Endometrial microvascular endothelial cells (primary cell): ENCODE measurements around the gene NPIPA8. TPM values are rescaled to one million over a fixed set of nuclear protein-coding genes. Genes with fewer than 3 reads are reported as not detected.
"Not testable (repeated sequence)": the region's sequence is repeated elsewhere in the genome, so short reads cannot be mapped to it uniquely, and the experiment has no call there.

Experiments used
- in situ Hi-C: cut with HindIII; loops from 2 replicates; pipeline ENCODE4 v1.10.0; 2017; ENCODE audit warnings: low sequenced_read_pairs, low pct_unique_long_range_greater_than_20kb; ENCODE audit errors: inconsistent ontology term
- total RNA-seq: library from RNA; depleted of rRNA; stranded (reverse); fragments of >200 nt; gene quantifications from one replicate; pipeline ENCODE4 v1.2.3, GENCODE V29; 2015; ENCODE audit errors: inconsistent ontology term

NPIPA8 gene
- not detected for total RNA-seq

- in situ Hi-C loops: not testable (repeated sequence)
These were observed at the start of gene NPIPA8 for GRCh38 chr16:18336636-18337035. Gene NPIPA8, minus strand, starts transcription at chr16:18336736. Its CDS starts 4,074 bp downstream, at chr16:18332662.

GRCh38 chr16:18385285-18385684, 48.7 kb upstream of the NPIPA8 start:
- in situ Hi-C loops: not testable (repeated sequence)

GRCh38 chr16:18384869-18385268, 48.3 kb upstream of the NPIPA8 start:
- in situ Hi-C loops: not testable (repeated sequence)

- in situ Hi-C loops: not testable (repeated sequence)
These were observed 47.6 kb upstream of the NPIPA8 start for GRCh38 chr16:18384098-18384636.

- in situ Hi-C loops: not testable (repeated sequence)
These were observed 46.2 kb upstream of the NPIPA8 start for GRCh38 chr16:18382696-18383095.

GRCh38 chr16:18347742-18348141, 11.2 kb upstream of the NPIPA8 start:
- in situ Hi-C loops: not testable (repeated sequence)

GRCh38 chr16:18346993-18347392, 10.5 kb upstream of the NPIPA8 start:
- in situ Hi-C loops: not testable (repeated sequence)

- in situ Hi-C loops: not testable (repeated sequence)
These were observed 8.1 kb upstream of the NPIPA8 start for GRCh38 chr16:18344634-18345033.

GRCh38 chr16:18341986-18342385, 5.5 kb upstream of the NPIPA8 start:
- in situ Hi-C loops: not testable (repeated sequence)

- in situ Hi-C loops: not testable (repeated sequence)
These were observed 5.0 kb upstream of the NPIPA8 start for GRCh38 chr16:18341417-18341960.

- in situ Hi-C loops: not testable (repeated sequence)
These were observed 2.7 kb upstream of the NPIPA8 start for GRCh38 chr16:18339210-18339609.

- in situ Hi-C loops: not testable (repeated sequence)
These were observed 24.7 kb downstream of the NPIPA8 start for GRCh38 chr16:18311811-18312210.

- in situ Hi-C loops: not testable (repeated sequence)
These were observed 27.4 kb downstream of the NPIPA8 start for GRCh38 chr16:18309159-18309558.

GRCh38 chr16:18307241-18307640, 29.3 kb downstream of the NPIPA8 start:
- in situ Hi-C loops: not testable (repeated sequence)

- in situ Hi-C loops: not testable (repeated sequence)
These were observed 30.5 kb downstream of the NPIPA8 start for GRCh38 chr16:18306066-18306465.

GRCh38 chr16:18303059-18303706, 33.4 kb downstream of the NPIPA8 start:
- in situ Hi-C loops: not testable (repeated sequence)

GRCh38 chr16:18297714-18298113, 38.8 kb downstream of the NPIPA8 start:
- in situ Hi-C loops: not testable (repeated sequence)

GRCh38 chr16:18296931-18297330, 39.6 kb downstream of the NPIPA8 start:
- in situ Hi-C loops: not testable (repeated sequence)

- in situ Hi-C loops: not testable (repeated sequence)
These were observed 42.2 kb downstream of the NPIPA8 start for GRCh38 chr16:18294371-18294770.

GRCh38 chr16:18293337-18293956, 43.1 kb downstream of the NPIPA8 start:
- in situ Hi-C loops: not testable (repeated sequence)
